Pancreas (tissue), 10 donors: ENCODE results near the gene BMF. TPM values are rescaled to one million over a fixed set of nuclear protein-coding genes. Genes with fewer than 3 reads are reported as not detected.

Source experiments
- ATAC-seq, 4 donors: fragments of 200-7000 bp; cut with Tn5 transposase; one replicate each; pipeline versions ENCODE4 v1.8.0 to v1.9.1; 2020; ENCODE audit warnings: mild to moderate bottlenecking in 4 of 4, moderate library complexity in 4 of 4
- DNase-seq, 6 donors: peaks; one replicate each; pipeline ENCODE4 v3.0.0-alpha.2; 2020
- FAIRE-seq: peaks from 2 replicates; lab custom pipeline; 2012; peaks lifted over from hg19 to GRCh38; lab: Jason Lieb, UNC
- H3K27ac ChIP-seq, 4 donors: fragments of 200-600 bp; sonication (generic); 1 replicate in 3 of 4; 2 replicates in 1 of 4; pipeline versions ENCODE4 v1.5.0 to v1.8.0; 2020
- H3K27me3 ChIP-seq, 4 donors: fragments of 200-600 bp; one replicate each; pipeline ENCODE4 v1.8.0; 2021
- H3K36me3 ChIP-seq, 3 donors: fragments of 200-600 bp; sonication (generic) in 1 of 3; one replicate each; pipeline versions ENCODE4 v1.5.0 to v1.8.0; 2020 to 2021
- H3K4me1 ChIP-seq, 3 donors: fragments of 200-600 bp; one replicate each; pipeline ENCODE4 v1.8.0; 2021
- H3K4me3 ChIP-seq, 4 donors: fragments of 200-600 bp; sonication (generic) in 2 of 4; one replicate each; pipeline versions ENCODE4 v1.5.0 to v1.8.0; 2020 to 2021
- H3K9me3 ChIP-seq, 4 donors: fragments of 200-600 bp; one replicate each; pipeline ENCODE4 v1.8.0; 2021
- CTCF ChIP-seq, 4 donors: fragments of 200-600 bp; sonication (generic) in 3 of 4; IDR thresholded peaks; one replicate each; pipeline versions ENCODE4 v1.5.0 to v1.8.0; 2021; ENCODE audit warnings: antibody characterized with exemption in 4 of 4
- WGBS, 2 donors: extraction: QIAGEN DNeasy Blood & Tissue Kit; methylation state at CpG; one replicate each; pipeline ENCODE4 v1.1.7; 2013; 5-methylcytosine and 5-hydroxymethylcytosine counted together
- intact Hi-C, 3 donors: fragments of 100-400 bp; cut with DNase I; formaldehyde crosslinking; loops; one replicate each; pipeline versions ENCODE4 v1.11.1 to v1.14.2; 2022
- polyA plus RNA-seq, 2 donors: library from polyadenylated mRNA; stranded (reverse); fragments of 200-250 nt; gene quantifications; one replicate each; pipeline ENCODE4 v1.2.3, GENCODE V29; 2013
- total RNA-seq, 6 donors: library from RNA; stranded (reverse); fragmentation: NEBNext Ultra II Directional in 4 of 6; extraction: Animal tissue kit (Norgen Biotek cat#: 25700) in 4 of 6; gene quantifications; one replicate each; pipeline versions ENCODE4 v1.2.1 to v1.2.4, GENCODE V29; 2021 to 2023
- donor health status: healthy with polysubstance abuse.
- donor health status: DM: no; HTN: no; CAD: no; lungs with moderate emphysema.
- donor health status: DM: no; HTN: no; CAD: no.
- donor health status: control.
- donor health status: control.
- donor health status: Bipolar disorder and iron deficiency.
- donor health status: DM: yes; HTN: yes; CAD: no.
- donor health status: DM: no; HTN: no; CAD: no.
- donor health status: DM: no; HTN: no; CAD: no.
- donor health status: DM: yes; HTN: yes; CAD: no.

Gene BMF
- total and polyA plus RNA-seq, 8 donors = 4.1 to 25.9 (median 6.1) TPM

GRCh38 chr15:40103864-40104271 is 4.8 kb downstream of the BMF start:
- Histone ChIP-seq H3K27me3 (no peaks in the 10 kb centered on the region), H3K27ac (peak overlapping the region; percentile 74 to 93 (median 84)), H3K9me3 (no peaks in the 10 kb centered on the region), H3K4me1 (peaks cover 65 to 82% (median 76%) of the 10 kb centered on the region in 3 donors), H3K4me3 (no peak overlapping the region), H3K36me3 (no peaks in the 10 kb centered on the region)
- TF ChIP-seq CTCF (IDR thresholded peaks at IDR 0.05) = no peak
- ATAC-seq = peak in 3 of 4 donors; percentile 0
- 54 to 56% methylated on average over 7 of the region's 7 CpGs for WGBS, 2 donors
- no peak for FAIRE-seq
- intact Hi-C loops = loop anchor here in 1 of 3 donors (5.0 kb wide), 1 partner anchor 57 kb away; no protein-coding TSS in a partner anchor
- no peak for DNase-seq

GRCh38 chr15:40102897-40103858 is 5.5 kb downstream of the BMF start:
- no peak overlapping the region for H3K4me3 ChIP-seq
- intact Hi-C loops = loop anchor here in 1 of 3 donors (5.0 kb wide), 1 partner anchor 56 kb away; no protein-coding TSS in a partner anchor
- H3K36me3 ChIP-seq = no peaks in the 10 kb centered on the region
- H3K4me1 ChIP-seq = peaks cover 72 to 88% (median 81%) of the 10 kb centered on the region in 3 donors
- DNase-seq (peak; percentile 92 to 98 (median 94)), FAIRE-seq (no peak), ATAC-seq (peak; percentile 58 to 71 (median 64))
- no peaks in the 10 kb centered on the region for H3K9me3 ChIP-seq
- no peaks in the 10 kb centered on the region for H3K27me3 ChIP-seq
- 4 to 6% methylated on average over 28 to 29 of the region's 29 CpGs for WGBS, 2 donors
- no peak for TF ChIP-seq CTCF (IDR thresholded peaks at IDR 0.05)
- peak overlapping the region; percentile 74 to 93 (median 84) for H3K27ac ChIP-seq

- ATAC-seq (no peak), FAIRE-seq (no peak), DNase-seq (no peak)
- TF ChIP-seq CTCF (IDR thresholded peaks at IDR 0.05) = no peak
- Histone ChIP-seq H3K4me1 (peaks cover 89 to 95% (median 90%) of the 10 kb centered on the region in 3 donors), H3K27me3 (no peaks in the 10 kb centered on the region), H3K4me3 (no peak overlapping the region), H3K27ac (peak overlapping the region; percentile 53 to 95 (median 88)), H3K9me3 (no peaks in the 10 kb centered on the region), H3K36me3 (no peaks in the 10 kb centered on the region)
- WGBS, 2 donors = 35 to 39% methylated on average over 6 of the region's 6 CpGs
- intact Hi-C loops = loop anchor here in 1 of 3 donors (5.0 kb wide), 1 partner anchor 54 kb away; no protein-coding TSS in a partner anchor
Measured at GRCh38 chr15:40100947-40101905, 7.5 kb downstream of the BMF start.

GRCh38 chr15:40100123-40100946 is 8.3 kb downstream of the BMF start:
- FAIRE-seq (no peak), DNase-seq (peak in 5 of 6 donors; percentile 59 to 86 (median 67))
- WGBS, 2 donors = 41 to 46% methylated on average over 13 of the region's 13 CpGs

More at GRCh38 chr15:40100123-40100946, 8.3 kb downstream of the BMF start:
- Histone ChIP-seq H3K27ac (peak overlapping the region; percentile 53 to 95 (median 88)), H3K4me3 (peak overlapping the region in 1 of 4 donors; percentile 0), H3K4me1 (peaks cover 84 to 91% (median 86%) of the 10 kb centered on the region in 3 donors), H3K36me3 (no peaks in the 10 kb centered on the region), H3K9me3 (no peaks in the 10 kb centered on the region), H3K27me3 (no peaks in the 10 kb centered on the region)
- intact Hi-C loops = loop anchor here in 1 of 3 donors (5.0 kb wide), 1 partner anchor 53 kb away; no protein-coding TSS in a partner anchor
- ATAC-seq = peak in 3 of 4 donors; percentile 1 to 11 (median 7)
- TF ChIP-seq CTCF (IDR thresholded peaks at IDR 0.05) = no peak
